GM12873 (cell line): ENCODE data around the gene CSTF3.

Source experiments
- CTCF ChIP-seq: IDR thresholded peaks from 2 replicates; pipeline ENCODE4 v1.5.1; 2012; ENCODE audit warnings: low read depth, mild to moderate bottlenecking, moderate library complexity, low read length, control low read depth; ENCODE audit not compliant: insufficient read depth; ENCODE audit errors: missing control alignments

The CSTF3 gene

GRCh38 chr11:33110083-33110482 is 51.2 kb downstream of the CSTF3 start:
- no peak for TF ChIP-seq CTCF

- TF ChIP-seq CTCF = no peak
Observed at GRCh38 chr11:33109294-33109895, 51.9 kb downstream of the CSTF3 start.

GRCh38 chr11:33103836-33104235 is 57.4 kb downstream of the CSTF3 start:
- no peak for TF ChIP-seq CTCF

GRCh38 chr11:33094157-33094556 is 67.1 kb downstream of the CSTF3 start:
- no peak for TF ChIP-seq CTCF

- TF ChIP-seq CTCF = no peak
Observed at GRCh38 chr11:33089776-33090175, 71.5 kb downstream of the CSTF3 start.

GRCh38 chr11:33086017-33086416 is 75.3 kb downstream of the CSTF3 start:
- no peak for TF ChIP-seq CTCF

- no peak for TF ChIP-seq CTCF
Observed at GRCh38 chr11:33083918-33084317, 77.4 kb downstream of the CSTF3 start.
